ENCODE measurements around the gene CFAP97D2. TPM values are rescaled to one million over a fixed set of nuclear protein-coding genes. Genes with fewer than 3 reads are reported as not detected.
A peak's percentile ranks its signal among the peaks of the same experiment; 100 is the strongest.

CFAP97D2 gene
- total RNA-seq, 4 donors from 2014 or later, result not detected

DNA sequence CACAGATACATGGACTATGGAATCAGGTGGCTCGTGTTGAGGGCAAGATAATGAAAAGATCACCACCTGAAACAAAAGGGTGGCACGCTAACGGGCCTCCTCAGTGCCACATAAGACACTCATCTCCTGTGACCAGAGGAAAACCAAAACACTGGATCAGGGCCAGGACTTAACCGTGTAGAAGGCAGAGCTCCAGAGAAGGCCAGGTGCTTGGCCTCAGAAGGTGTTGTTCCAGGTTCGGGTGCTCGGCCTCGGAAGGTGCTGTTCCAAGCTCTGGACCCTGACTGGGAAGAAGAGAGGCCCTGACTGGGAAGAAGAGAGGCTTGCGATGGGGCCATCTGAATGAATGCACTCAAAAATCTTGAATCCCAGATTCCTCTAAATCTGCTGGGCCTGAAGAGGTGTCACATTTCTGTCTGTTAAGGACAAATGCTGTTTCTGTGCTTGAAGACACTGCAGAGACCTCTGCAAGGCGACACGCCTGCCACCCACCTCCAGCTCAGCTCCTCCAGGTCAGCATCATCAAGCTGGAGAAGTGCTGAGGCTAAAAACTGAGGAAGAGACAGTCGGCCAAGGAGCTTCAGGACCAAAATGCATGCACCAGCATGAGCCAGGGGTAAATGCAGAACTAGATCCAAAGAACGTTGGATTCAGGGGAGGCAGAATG is 44.0 kb upstream of the CFAP97D2 start:
- Histone ChIP-seq H3K27me3 (peaks cover 0 to 6% (median 0%) of the 10 kb centered on the region in 4 donors), H3K27ac (replicated peaks in 1 of 4) (peak overlapping the region in 1 of 4 donors; percentile 10), H3K36me3 (no peaks in the 10 kb centered on the region), H3K4me3 (no peak overlapping the region), H3K9me3 (no peaks in the 10 kb centered on the region), H3K4me1 (peaks cover 12 to 33% (median 19%) of the 10 kb centered on the region in 4 donors)
- no peak for TF ChIP-seq POLR2AphosphoS5 (IDR thresholded peaks at IDR 0.05)
- TF ChIP-seq, protein P1, sequence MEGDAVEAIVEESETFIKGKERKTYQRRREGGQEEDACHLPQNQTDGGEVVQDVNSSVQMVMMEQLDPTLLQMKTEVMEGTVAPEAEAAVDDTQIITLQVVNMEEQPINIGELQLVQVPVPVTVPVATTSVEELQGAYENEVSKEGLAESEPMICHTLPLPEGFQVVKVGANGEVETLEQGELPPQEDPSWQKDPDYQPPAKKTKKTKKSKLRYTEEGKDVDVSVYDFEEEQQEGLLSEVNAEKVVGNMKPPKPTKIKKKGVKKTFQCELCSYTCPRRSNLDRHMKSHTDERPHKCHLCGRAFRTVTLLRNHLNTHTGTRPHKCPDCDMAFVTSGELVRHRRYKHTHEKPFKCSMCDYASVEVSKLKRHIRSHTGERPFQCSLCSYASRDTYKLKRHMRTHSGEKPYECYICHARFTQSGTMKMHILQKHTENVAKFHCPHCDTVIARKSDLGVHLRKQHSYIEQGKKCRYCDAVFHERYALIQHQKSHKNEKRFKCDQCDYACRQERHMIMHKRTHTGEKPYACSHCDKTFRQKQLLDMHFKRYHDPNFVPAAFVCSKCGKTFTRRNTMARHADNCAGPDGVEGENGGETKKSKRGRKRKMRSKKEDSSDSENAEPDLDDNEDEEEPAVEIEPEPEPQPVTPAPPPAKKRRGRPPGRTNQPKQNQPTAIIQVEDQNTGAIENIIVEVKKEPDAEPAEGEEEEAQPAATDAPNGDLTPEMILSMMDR (IDR thresholded peaks at IDR 0.05), result no peak
- no peak for TF ChIP-seq EP300 (IDR thresholded peaks at IDR 0.05)
- no peak for TF ChIP-seq POLR2A (IDR thresholded peaks at IDR 0.05; ENCODE audit: low read depth)
- WGBS, result 71% methylated on average over 12 of the region's 12 CpGs
- intact Hi-C loops (cut with DNase I), result loop anchor here (5.0 kb wide), 1 partner anchor 68 kb away; no protein-coding TSS in a partner anchor
- no peak for DNase-seq (ENCODE audit: extremely low spot score)

DNA sequence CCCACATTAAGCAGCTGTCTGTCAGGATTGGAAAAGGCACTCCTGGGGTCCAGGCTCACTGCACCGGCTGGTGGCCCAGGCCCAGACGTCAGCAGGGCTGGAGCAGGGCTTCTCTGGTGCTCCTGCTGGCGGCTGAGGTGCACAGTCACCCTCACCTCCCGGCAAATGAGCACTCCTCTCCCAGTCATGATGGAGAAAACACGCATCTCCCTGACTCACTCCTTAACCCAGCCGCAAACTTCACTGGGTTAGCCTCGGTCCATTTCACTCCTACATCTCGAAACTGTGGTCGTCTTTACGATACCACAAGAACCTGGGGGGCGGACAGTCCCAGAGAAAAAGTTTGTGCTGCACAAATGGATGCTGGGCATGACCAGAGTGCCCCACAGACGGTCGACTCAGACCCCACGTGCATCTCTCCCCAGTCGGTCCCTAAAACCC is 43.3 kb upstream of the CFAP97D2 start:
- intact Hi-C loops (cut with DNase I), result no loop called here

DNA sequence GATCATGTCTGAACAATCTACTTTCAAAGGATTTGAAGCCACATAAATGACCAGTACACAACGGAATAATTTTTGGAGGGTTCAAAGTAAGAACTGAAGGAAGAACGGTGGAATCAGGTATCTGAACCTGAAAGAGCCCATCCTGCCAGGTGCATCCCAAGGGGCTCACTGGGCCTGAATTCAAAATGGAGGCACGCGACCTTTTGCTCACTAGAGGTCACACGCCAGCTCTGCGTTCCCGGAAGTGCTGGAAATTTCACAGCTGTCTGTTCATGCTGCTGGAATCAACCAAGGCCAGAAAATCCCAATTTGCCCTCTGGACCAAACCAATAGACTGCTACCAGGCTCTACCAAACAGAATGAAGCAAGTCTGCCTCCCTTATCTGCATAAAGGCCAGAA is 42.5 kb upstream of the CFAP97D2 start:
- intact Hi-C loops (cut with DNase I), result no loop called here
- Histone ChIP-seq H3K27ac (replicated peaks in 1 of 4) (no peak overlapping the region), H3K4me3 (no peak overlapping the region), H3K9me3 (no peaks in the 10 kb centered on the region), H3K4me1 (peaks cover 4 to 18% (median 7%) of the 10 kb centered on the region in 4 donors), H3K36me3 (no peaks in the 10 kb centered on the region), H3K27me3 (peaks cover 0 to 5% (median 0%) of the 10 kb centered on the region in 4 donors)
- no peak for DNase-seq (ENCODE audit: extremely low spot score)
- TF ChIP-seq, protein P1 (IDR thresholded peaks at IDR 0.05), result no peak
- no peak for TF ChIP-seq EP300 (IDR thresholded peaks at IDR 0.05)
- no peak for TF ChIP-seq POLR2A (IDR thresholded peaks at IDR 0.05; ENCODE audit: low read depth)
- no peak for TF ChIP-seq POLR2AphosphoS5 (IDR thresholded peaks at IDR 0.05)
- 86% methylated on average over 7 of the region's 7 CpGs for WGBS

More for the DNA sequence above, 43.3 kb upstream of the CFAP97D2 start:
- no peak for DNase-seq (ENCODE audit: extremely low spot score)
- Histone ChIP-seq H3K9me3 (no peaks in the 10 kb centered on the region), H3K4me3 (no peak overlapping the region), H3K36me3 (no peaks in the 10 kb centered on the region), H3K4me1 (peaks cover 5 to 26% (median 12%) of the 10 kb centered on the region in 4 donors), H3K27me3 (peaks cover 0 to 6% (median 0%) of the 10 kb centered on the region in 4 donors), H3K27ac (replicated peaks in 1 of 4) (no peak overlapping the region)
- TF ChIP-seq EP300 (IDR thresholded peaks at IDR 0.05) (no peak), POLR2A (IDR thresholded peaks at IDR 0.05; ENCODE audit: low read depth) (no peak), POLR2AphosphoS5 (IDR thresholded peaks at IDR 0.05) (no peak)
- TF ChIP-seq, protein P1 (IDR thresholded peaks at IDR 0.05), result no peak
- 92% methylated on average over 13 of the region's 15 CpGs for WGBS

DNA sequence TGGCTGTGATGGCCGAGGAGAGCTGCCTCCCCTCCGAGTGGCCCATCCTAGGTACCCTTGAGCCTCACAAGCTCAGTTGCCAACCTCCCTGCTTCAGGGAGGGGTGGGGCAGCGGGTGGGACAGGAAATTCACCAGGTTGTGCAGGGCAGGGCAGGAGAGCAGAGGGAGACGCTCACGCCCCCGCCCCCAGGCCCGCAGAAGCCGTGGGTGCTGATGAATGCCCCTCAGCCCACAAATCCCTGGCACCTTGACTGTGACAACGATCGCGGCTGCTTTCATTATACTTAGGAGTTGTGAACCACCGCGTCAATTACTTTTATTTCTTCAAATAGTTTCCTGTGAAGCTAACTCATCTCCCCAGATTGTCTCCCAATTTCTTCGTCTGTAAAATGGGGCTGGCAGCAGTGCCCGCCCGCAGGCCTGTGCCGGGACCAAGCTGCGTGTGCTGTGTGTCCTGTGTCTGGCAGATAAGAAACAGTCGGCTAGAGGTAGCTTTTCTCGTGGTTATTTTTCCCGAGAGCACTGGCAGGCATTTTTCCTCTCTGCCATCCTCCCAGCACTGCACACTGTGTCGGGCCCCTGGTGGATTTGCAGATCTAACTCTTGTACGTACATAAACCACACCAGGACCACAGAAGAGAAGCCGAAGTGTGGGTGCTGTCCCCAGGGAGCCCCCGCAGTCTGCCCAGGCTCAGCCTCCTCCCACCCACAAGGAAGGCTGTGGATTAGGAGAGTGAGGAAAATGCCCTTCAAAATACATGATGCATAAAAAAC is 38.7 kb upstream of the CFAP97D2 start:
- Histone ChIP-seq H3K4me1 (peaks cover 4 to 25% (median 19%) of the 10 kb centered on the region in 4 donors), H3K27ac (replicated peaks in 1 of 4) (no peak overlapping the region), H3K36me3 (no peaks in the 10 kb centered on the region), H3K27me3 (no peaks in the 10 kb centered on the region), H3K9me3 (no peaks in the 10 kb centered on the region), H3K4me3 (no peak overlapping the region)
- 64% methylated on average over 24 of the region's 25 CpGs for WGBS
- intact Hi-C loops (cut with DNase I), result no loop called here
- TF ChIP-seq POLR2A (IDR thresholded peaks at IDR 0.05; ENCODE audit: low read depth), result no peak
- TF ChIP-seq EP300 (IDR thresholded peaks at IDR 0.05), result no peak
- no peak for TF ChIP-seq POLR2AphosphoS5 (IDR thresholded peaks at IDR 0.05)
- no peak for DNase-seq (ENCODE audit: extremely low spot score)

DNA sequence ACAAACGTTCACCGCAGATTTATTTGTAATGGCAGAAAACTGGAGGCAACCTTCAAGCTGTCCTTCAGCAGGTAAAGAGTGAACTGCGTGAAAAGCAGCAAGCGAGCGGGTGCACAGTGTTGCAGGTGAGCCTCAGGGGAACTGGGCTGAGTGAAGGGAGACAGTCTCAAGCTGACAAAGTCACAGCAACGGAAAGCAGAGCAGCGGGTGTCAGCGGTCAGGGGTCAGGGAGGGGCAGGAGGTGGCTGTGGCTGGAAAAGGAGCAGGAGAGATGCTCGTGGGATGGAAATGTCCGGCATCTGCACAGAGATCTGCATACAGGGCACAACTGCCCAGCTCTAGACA is 38.2 kb upstream of the CFAP97D2 start:
- no peak overlapping the region for H3K27ac ChIP-seq (replicated peaks in 1 of 4)
- H3K9me3 ChIP-seq, result no peaks in the 10 kb centered on the region
- H3K27me3 ChIP-seq, result no peaks in the 10 kb centered on the region
- WGBS, result 57% methylated on average over 10 of the region's 10 CpGs
- H3K4me1 ChIP-seq, result peaks cover 4 to 25% (median 19%) of the 10 kb centered on the region in 4 donors
- H3K36me3 ChIP-seq, result no peaks in the 10 kb centered on the region
- DNase-seq (ENCODE audit: extremely low spot score), result no peak
- no peak for TF ChIP-seq POLR2A (IDR thresholded peaks at IDR 0.05; ENCODE audit: low read depth)
- no peak for TF ChIP-seq EP300 (IDR thresholded peaks at IDR 0.05)
- TF ChIP-seq, protein P1 (IDR thresholded peaks at IDR 0.05), result no peak
- TF ChIP-seq POLR2AphosphoS5 (IDR thresholded peaks at IDR 0.05), result no peak
- intact Hi-C loops (cut with DNase I), result no loop called here
- no peak overlapping the region for H3K4me3 ChIP-seq
